Kidney (tissue), 14 donors: ENCODE measurements around the gene SUPT6H. TPM values are rescaled to one million over a fixed set of nuclear protein-coding genes. Genes with fewer than 3 reads are reported as not detected.
"Not testable (repeated sequence)": the region's sequence is repeated elsewhere in the genome, so short reads cannot be mapped to it uniquely, and the experiment has no call there.

Experiments
- DNase-seq, 5 donors: peaks; one replicate each; pipeline ENCODE4 v3.0.0-alpha.2; 2013 to 2020
- FAIRE-seq: peaks from 2 replicates; lab custom pipeline; 2012; peaks lifted over from hg19 to GRCh38; lab: Jason Lieb, UNC
- H3K27ac ChIP-seq, 2 donors: one replicate each; pipeline ENCODE4 v1.7.0; 2013; ENCODE audit warnings: low read depth in 2 of 2, low read length in 2 of 2, inconsistent platforms in 1 of 2
- H3K27me3 ChIP-seq: one replicate; pipeline ENCODE4 v1.7.1; 2013; ENCODE audit warnings: low read length, inconsistent platforms; ENCODE audit not compliant: control insufficient read depth, insufficient read depth
- H3K36me3 ChIP-seq, 3 donors: one replicate each; pipeline versions ENCODE4 v1.7.0 to v1.7.1; 2013; ENCODE audit warnings: low read length in 3 of 3, control low read depth in 1 of 3, inconsistent platforms in 1 of 3; ENCODE audit not compliant: insufficient read depth in 3 of 3, control insufficient read depth in 2 of 3
- H3K4me1 ChIP-seq, 3 donors: one replicate each; pipeline versions ENCODE4 v1.7.0 to v1.7.1; 2013; ENCODE audit warnings: low read length in 3 of 3, inconsistent platforms in 1 of 3, low read depth in 1 of 3; ENCODE audit not compliant: control insufficient read depth in 2 of 3, insufficient read depth in 2 of 3
- H3K4me3 ChIP-seq, 3 donors: one replicate each; pipeline versions ENCODE4 v1.7.0 to v1.8.1; 2013; ENCODE audit warnings: low read length in 3 of 3, control low read depth in 1 of 3, inconsistent platforms in 1 of 3
- H3K9ac ChIP-seq, 3 donors: one replicate each; pipeline versions ENCODE4 v1.7.0 to v1.7.1; 2013; ENCODE audit warnings: low read length in 3 of 3, control low read depth in 1 of 3, inconsistent platforms in 1 of 3
- H3K9me3 ChIP-seq, 3 donors: one replicate each; pipeline versions ENCODE4 v1.7.0 to v1.7.1; 2013; ENCODE audit warnings: low read length in 3 of 3, control low read depth in 1 of 3, inconsistent platforms in 1 of 3; ENCODE audit not compliant: control insufficient read depth in 2 of 3, insufficient read depth in 1 of 3
- intact Hi-C: fragments of 100-400 bp; cut with DNase I; formaldehyde crosslinking; loops from one replicate; pipeline ENCODE4 v1.11.1; 2022
- polyA plus RNA-seq: library from polyadenylated mRNA; stranded (reverse); fragments of 350-450 nt; fragmentation: Illumina TruSeq; extraction: RNeasy Lipid Tissue Mini Kit (QIAGEN cat#74804); gene quantifications from one replicate; pipeline ENCODE4 v1.2.3, GENCODE V29; 2014; ENCODE audit warnings: low read depth, low replicate concordance; ENCODE audit not compliant: insufficient read depth
- total RNA-seq: library from RNA; stranded (reverse); fragmentation: NEBNext Ultra II Directional; extraction: Animal tissue kit (Norgen Biotek cat#: 25700); gene quantifications from one replicate; pipeline ENCODE4 v1.2.1, GENCODE V29; 2021
- TF ChIP-seq, protein P1 (sequence below): IDR thresholded peaks from 3 replicates; pipeline ENCODE4 v1.5.1; 2012; ENCODE audit warnings: mild to moderate bottlenecking, moderate library complexity, borderline replicate concordance; ENCODE audit not compliant: insufficient read depth; ENCODE audit errors: extremely low read depth
- donor health status: control.
- donor health status: control.
- donor health status: control.
- donor health status: control.
- donor health status: control.
- donor health status: DM: yes; HTN: yes; CAD: no.
- donor health status: Normal renal cell carcinoma (clear cell type).

Gene SUPT6H
- total and polyA plus RNA-seq, 2 donors from 2014 or later = 21.4 to 61.5 TPM

GRCh38 chr17:28723159-28723835, 61.3 kb downstream of the SUPT6H start:
- no peak overlapping the region for H3K27ac ChIP-seq
- DNase-seq = no peak
- TF ChIP-seq, protein P1, sequence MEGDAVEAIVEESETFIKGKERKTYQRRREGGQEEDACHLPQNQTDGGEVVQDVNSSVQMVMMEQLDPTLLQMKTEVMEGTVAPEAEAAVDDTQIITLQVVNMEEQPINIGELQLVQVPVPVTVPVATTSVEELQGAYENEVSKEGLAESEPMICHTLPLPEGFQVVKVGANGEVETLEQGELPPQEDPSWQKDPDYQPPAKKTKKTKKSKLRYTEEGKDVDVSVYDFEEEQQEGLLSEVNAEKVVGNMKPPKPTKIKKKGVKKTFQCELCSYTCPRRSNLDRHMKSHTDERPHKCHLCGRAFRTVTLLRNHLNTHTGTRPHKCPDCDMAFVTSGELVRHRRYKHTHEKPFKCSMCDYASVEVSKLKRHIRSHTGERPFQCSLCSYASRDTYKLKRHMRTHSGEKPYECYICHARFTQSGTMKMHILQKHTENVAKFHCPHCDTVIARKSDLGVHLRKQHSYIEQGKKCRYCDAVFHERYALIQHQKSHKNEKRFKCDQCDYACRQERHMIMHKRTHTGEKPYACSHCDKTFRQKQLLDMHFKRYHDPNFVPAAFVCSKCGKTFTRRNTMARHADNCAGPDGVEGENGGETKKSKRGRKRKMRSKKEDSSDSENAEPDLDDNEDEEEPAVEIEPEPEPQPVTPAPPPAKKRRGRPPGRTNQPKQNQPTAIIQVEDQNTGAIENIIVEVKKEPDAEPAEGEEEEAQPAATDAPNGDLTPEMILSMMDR = no peak
- intact Hi-C loops = no loop called here
- peaks cover 2 to 38% (median 11%) of the 10 kb centered on the region in 3 donors for H3K4me1 ChIP-seq
- H3K4me3 ChIP-seq = no peak overlapping the region
- peaks cover 8 to 23% (median 16%) of the 10 kb centered on the region in 3 donors for H3K36me3 ChIP-seq
- FAIRE-seq = no peak
- no peaks in the 10 kb centered on the region for H3K27me3 ChIP-seq
- H3K9me3 ChIP-seq = no peaks in the 10 kb centered on the region
- no peak overlapping the region for H3K9ac ChIP-seq

DNA sequence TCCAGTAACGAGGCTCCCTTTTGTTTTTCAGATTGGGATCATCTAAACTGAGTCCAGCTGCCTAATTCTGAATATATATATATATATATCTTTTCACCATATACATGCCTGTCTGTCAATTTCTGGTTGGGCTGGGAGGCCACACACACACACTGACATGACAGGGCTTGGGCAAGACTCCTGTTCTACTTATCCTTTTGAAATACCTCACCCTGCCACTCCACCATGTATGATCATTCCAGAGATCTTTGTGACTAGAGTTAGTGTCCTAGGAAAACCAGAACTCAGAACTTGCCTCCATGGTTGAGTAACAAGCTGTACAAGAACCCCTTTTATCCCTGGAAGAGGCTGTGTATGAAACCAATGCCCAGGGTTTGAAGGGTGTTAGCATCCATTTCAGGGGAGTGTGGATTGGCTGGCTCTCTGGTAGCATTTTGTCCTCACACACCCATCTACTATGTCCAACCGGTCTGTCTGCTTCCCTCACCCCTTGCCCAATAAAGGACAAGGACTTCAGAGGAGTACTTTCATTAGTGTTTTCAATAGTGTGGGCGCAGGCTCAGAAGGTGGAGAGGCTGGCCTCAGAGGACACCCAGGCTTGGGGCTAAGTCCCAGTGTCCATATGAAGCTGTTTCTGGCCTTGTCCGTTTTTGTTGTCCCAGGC, 62.0 kb downstream of the SUPT6H start:
- peaks cover 0 to 33% (median 8%) of the 10 kb centered on the region in 3 donors for H3K4me1 ChIP-seq
- H3K27ac ChIP-seq, FAIRE-seq, H3K9me3 ChIP-seq, DNase-seq, H3K27me3 ChIP-seq, H3K9ac ChIP-seq, intact Hi-C loops, H3K4me3 ChIP-seq: not testable (repeated sequence)
- H3K36me3 ChIP-seq = peaks cover 8 to 23% (median 16%) of the 10 kb centered on the region in 3 donors

GRCh38 chr17:28724500-28725165, 62.6 kb downstream of the SUPT6H start:
- H3K4me3 ChIP-seq = peak overlapping the region in 1 of 3 donors; percentile 36

More at GRCh38 chr17:28724500-28725165, 62.6 kb downstream of the SUPT6H start:
- intact Hi-C loops = no loop called here
- H3K27ac ChIP-seq = no peak overlapping the region
- TF ChIP-seq, protein P1 = no peak
- DNase-seq (no peak), FAIRE-seq (no peak)
- peaks cover 0 to 29% (median 8%) of the 10 kb centered on the region in 3 donors for H3K4me1 ChIP-seq
- H3K27me3 ChIP-seq = no peaks in the 10 kb centered on the region
- H3K9ac ChIP-seq = no peak overlapping the region
- H3K9me3 ChIP-seq = no peaks in the 10 kb centered on the region
- H3K36me3 ChIP-seq = peaks cover 8 to 23% (median 16%) of the 10 kb centered on the region in 3 donors
